ENCODE results near the gene IQGAP2. TPM values are rescaled to one million over a fixed set of nuclear protein-coding genes. Genes with fewer than 3 reads are reported as not detected.

IQGAP2 gene
- total RNA-seq, 1 donor from 2014 or later = 8.8 TPM

GRCh38 chr5:76754668-76755078 is 351.6 kb downstream of the IQGAP2 start:
- Mint-ChIP-seq H3K27ac (ENCODE audit: unreplicated experiment) (no peak overlapping the region), H3K9me3 (ENCODE audit: unreplicated experiment) (no peaks in the 10 kb centered on the region), H3K27me3 (ENCODE audit: unreplicated experiment) (no peaks in the 10 kb centered on the region), H3K4me1 (ENCODE audit: unreplicated experiment) (peaks cover 1% of the 10 kb centered on the region), H3K4me3 (ENCODE audit: unreplicated experiment) (no peak overlapping the region), H3K36me3 (ENCODE audit: unreplicated experiment) (no peaks in the 10 kb centered on the region)
- DNase-seq (ENCODE audit: extremely low spot score, unreplicated experiment) = no peak
- no peak for TF ChIP-seq CTCF (IDR thresholded peaks at IDR 0.05)

- Mint-ChIP-seq H3K27me3 (ENCODE audit: unreplicated experiment) (no peaks in the 10 kb centered on the region), H3K9me3 (ENCODE audit: unreplicated experiment) (no peaks in the 10 kb centered on the region), H3K4me1 (ENCODE audit: unreplicated experiment) (peaks cover 1% of the 10 kb centered on the region), H3K27ac (ENCODE audit: unreplicated experiment) (no peak overlapping the region), H3K36me3 (ENCODE audit: unreplicated experiment) (no peaks in the 10 kb centered on the region), H3K4me3 (ENCODE audit: unreplicated experiment) (no peak overlapping the region)
- DNase-seq (ENCODE audit: extremely low spot score, unreplicated experiment) = no peak
- TF ChIP-seq CTCF (IDR thresholded peaks at IDR 0.05) = no peak
Observed at GRCh38 chr5:76755779-76756637, 352.9 kb downstream of the IQGAP2 start.

GRCh38 chr5:76757049-76757448 is 354.0 kb downstream of the IQGAP2 start:
- peaks cover 1% of the 10 kb centered on the region for H3K4me1 Mint-ChIP-seq (ENCODE audit: unreplicated experiment)
- H3K36me3 Mint-ChIP-seq (ENCODE audit: unreplicated experiment) = no peaks in the 10 kb centered on the region
- H3K9me3 Mint-ChIP-seq (ENCODE audit: unreplicated experiment) = no peaks in the 10 kb centered on the region
- H3K4me3 Mint-ChIP-seq (ENCODE audit: unreplicated experiment) = no peak overlapping the region
- no peaks in the 10 kb centered on the region for H3K27me3 Mint-ChIP-seq (ENCODE audit: unreplicated experiment)
- H3K27ac Mint-ChIP-seq (ENCODE audit: unreplicated experiment) = no peak overlapping the region
- no peak for DNase-seq (ENCODE audit: extremely low spot score, unreplicated experiment)
- TF ChIP-seq CTCF (IDR thresholded peaks at IDR 0.05) = no peak

Other genes with a start within 250 kb of the IQGAP2 start
- 13.0 and 14.1 TPM in 2 replicates for gene F2RL2, start 220.1 kb downstream of the IQGAP2 start, total RNA-seq